Loucy (cell line): ENCODE data around the gene OSBPL1A.

Experiments used
- EZH2phosphoT487 ChIP-seq: fragments of 200-600 bp; IDR thresholded peaks from 2 replicates; pipeline ENCODE4 v1.6.1; 2018; ENCODE audit warnings: antibody characterized with exemption, mild to moderate bottlenecking, moderate library complexity, borderline replicate concordance
- TF ChIP-seq, protein P1 (sequence below): fragments of 200-600 bp; sonication (generic); conservative IDR thresholded peaks from 2 replicates; pipeline ENCODE4 v1.5.1; 2014; ENCODE audit warnings: mild to moderate bottlenecking, antibody characterized with exemption, low read length

GRCh38 chr18:24198461-24198860, 199.2 kb downstream of the OSBPL1A start:
- TF ChIP-seq, protein P1, sequence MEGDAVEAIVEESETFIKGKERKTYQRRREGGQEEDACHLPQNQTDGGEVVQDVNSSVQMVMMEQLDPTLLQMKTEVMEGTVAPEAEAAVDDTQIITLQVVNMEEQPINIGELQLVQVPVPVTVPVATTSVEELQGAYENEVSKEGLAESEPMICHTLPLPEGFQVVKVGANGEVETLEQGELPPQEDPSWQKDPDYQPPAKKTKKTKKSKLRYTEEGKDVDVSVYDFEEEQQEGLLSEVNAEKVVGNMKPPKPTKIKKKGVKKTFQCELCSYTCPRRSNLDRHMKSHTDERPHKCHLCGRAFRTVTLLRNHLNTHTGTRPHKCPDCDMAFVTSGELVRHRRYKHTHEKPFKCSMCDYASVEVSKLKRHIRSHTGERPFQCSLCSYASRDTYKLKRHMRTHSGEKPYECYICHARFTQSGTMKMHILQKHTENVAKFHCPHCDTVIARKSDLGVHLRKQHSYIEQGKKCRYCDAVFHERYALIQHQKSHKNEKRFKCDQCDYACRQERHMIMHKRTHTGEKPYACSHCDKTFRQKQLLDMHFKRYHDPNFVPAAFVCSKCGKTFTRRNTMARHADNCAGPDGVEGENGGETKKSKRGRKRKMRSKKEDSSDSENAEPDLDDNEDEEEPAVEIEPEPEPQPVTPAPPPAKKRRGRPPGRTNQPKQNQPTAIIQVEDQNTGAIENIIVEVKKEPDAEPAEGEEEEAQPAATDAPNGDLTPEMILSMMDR = no peak
- TF ChIP-seq EZH2phosphoT487 = no peak
